Effector CD8-positive, alpha-beta T cell (primary cell): ENCODE results near the gene EPS15.
"Not testable (repeated sequence)": the region's sequence is repeated elsewhere in the genome, so short reads cannot be mapped to it uniquely, and the experiment has no call there.

Experiments
- DNase-seq: peaks from one replicate; lab custom pipeline; 2025; lab: John Stamatoyannopoulos, UW

The EPS15 gene

DNA sequence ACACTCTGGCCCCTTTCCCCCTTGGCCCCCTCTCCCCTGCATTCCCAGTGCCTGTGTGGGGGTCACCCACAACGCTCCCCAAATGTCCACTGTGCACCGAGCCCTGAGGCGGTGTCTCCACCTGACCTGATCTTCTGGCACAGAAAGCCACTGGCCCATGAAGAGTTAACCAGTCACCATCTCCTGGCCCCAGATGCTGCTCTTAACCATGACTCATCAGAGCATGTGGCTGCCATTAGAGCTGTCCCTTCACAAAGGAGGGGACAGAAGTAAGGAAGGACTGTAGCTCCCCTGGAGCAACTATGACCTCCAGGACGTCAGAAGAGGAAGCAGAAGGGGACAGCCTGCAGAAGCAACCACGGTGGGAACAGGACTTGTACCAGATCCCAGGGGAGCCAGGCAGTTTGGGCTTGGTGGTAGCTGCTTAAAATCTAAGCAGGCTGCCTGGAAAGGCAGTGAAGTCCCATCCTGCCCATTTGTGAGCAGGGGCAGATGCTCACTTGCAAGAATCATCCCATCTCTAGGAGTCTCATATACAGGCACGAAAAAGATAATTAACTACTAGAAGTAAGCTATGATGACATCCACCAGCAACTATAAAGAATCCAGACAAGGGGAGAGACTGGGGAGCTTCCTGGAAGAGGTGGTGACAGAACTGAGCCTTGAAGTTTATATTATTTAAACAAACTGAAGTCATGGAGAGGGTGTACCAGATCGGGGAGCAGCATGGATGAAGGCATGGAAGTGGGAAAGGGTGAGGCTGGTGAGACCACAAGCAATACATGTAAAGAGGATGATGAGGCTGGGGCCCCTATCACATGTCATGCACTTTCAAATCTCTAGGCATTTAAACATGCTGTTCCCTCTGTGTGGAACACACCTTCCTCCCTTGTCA is 187.6 kb downstream of the EPS15 start:
- no peak for DNase-seq

GRCh38 chr1:51330331-51331201 is 188.5 kb downstream of the EPS15 start, which contains the start of gene TTC39A:
TTC39A (minus strand) TSS chr1:51330562; CDS start chr1:51330477, 85 bp downstream.
- no peak for DNase-seq

GRCh38 chr1:51329443-51330325 is 189.4 kb downstream of the EPS15 start:
- no peak for DNase-seq

GRCh38 chr1:51328926-51329325 is 190.1 kb downstream of the EPS15 start:
- DNase-seq: no peak

DNA sequence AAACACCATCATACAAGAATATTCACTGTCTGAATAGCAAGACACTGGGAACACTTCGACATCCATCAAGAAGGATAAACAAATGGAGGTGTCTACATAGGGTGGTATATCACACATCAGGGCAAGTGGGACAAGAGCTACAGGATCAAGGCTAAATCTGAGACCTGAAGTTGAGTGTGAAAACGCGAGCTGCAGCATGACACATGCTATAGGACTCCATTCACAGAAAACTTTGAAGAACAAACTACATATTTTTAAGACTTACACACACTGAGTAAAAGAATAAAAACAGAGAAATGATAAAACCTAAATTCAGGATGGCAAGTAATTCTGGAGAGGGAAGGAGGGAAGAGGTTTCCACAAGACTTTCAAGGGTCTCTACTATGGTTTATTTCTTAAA is 190.8 kb downstream of the EPS15 start:
- no peak for DNase-seq

GRCh38 chr1:51327386-51327785 is 191.7 kb downstream of the EPS15 start:
- no peak for DNase-seq

- DNase-seq: no peak
Measured at GRCh38 chr1:51326839-51327238, 192.2 kb downstream of the EPS15 start.

DNA sequence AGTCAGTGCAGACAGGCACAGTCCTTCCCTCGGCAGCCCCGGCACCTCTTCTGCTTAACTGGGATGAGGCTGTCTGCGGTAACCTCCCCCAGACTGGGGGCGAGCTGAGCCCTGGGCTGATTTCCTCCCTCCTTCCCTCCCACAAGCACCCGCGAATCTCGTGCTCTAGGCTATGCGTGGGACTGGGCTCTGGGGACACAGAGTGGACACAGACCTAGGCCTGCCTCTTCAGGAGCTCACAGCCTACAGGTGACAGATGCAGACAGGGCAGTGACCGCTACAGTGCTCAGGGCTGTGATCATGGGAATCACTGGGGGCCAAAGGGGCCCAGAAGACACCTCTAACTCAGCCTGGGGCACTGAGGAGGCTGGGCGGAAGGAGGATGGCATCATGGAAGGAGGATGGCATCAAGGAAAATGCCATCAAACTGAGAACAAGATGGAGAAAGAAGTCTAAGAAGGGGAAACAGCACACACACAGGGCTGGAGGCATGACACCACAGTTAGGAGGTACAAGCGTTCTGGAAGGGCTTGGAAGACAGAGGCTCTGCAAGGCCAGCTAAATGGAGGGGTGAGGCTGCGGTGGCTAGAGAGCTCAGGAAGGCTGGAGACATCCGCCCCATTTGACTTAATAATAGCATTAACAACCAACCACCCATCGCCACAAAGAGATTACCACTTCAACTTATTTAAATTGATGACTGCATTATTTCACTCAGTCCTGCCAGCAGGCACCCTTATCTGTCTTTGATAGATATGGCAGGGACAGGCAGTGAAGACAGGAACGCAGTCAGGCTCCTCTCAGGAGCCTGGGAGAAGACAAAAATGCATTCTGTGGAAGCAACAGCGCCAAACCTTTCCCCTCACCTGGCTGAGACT is 192.9 kb downstream of the EPS15 start:
- DNase-seq: no peak

GRCh38 chr1:51325391-51325790 is 193.7 kb downstream of the EPS15 start:
- DNase-seq: no peak

GRCh38 chr1:51325011-51325385 is 194.1 kb downstream of the EPS15 start:
- DNase-seq: not testable (repeated sequence)

- no peak for DNase-seq
Measured at GRCh38 chr1:51324251-51325010, 194.6 kb downstream of the EPS15 start.

DNA sequence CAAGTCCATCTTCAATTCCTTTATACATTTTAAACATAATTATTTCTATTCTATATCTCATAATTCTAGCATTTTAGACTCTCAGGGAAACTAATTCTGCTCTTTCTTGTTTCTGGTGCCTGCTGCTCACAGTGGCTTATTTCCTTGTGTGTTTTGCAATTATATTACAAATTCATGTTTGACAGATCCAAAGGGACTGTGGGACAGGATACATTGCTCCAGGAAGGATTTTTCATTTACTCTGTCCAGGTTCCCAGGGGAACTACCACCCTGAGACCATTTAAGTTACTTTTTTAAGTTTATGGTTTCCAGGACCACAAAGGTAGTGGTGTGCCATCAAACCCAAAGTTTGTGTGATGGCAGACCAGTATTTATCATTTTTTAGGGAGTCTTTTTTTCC is 195.3 kb downstream of the EPS15 start:
- no peak for DNase-seq

DNA sequence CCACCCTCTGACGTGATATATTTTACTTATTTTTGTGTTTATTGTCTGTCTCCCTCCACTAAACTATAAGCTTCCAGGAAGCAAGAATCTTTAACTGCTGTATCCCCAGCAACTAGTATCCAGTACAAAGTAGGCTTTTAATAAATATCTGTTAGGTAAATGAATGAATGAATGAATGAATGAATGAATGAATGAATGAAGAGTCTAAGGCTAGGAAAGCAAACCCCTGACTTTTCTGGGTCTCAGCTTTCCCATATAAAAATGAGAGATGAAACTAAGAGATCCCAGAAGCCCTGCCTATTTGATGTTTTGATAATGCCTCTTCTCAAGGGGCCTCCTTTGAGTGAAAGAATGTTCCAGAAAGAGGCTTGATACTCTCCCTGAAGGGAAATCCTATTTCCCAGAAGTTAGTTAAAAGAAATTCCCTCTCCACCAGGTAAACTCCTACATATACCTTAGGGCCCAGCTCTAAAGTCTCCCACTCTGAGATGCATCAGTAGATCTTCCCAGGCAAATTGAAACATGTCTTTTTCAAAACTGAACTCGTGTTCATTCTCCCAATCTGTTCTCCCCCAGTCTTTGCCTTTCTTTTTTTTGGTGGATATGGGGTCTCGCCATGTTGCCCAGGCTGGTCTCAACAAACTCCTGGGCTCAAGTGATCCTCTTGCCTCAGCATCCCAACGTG is 196.5 kb downstream of the EPS15 start:
- no peak for DNase-seq

DNA sequence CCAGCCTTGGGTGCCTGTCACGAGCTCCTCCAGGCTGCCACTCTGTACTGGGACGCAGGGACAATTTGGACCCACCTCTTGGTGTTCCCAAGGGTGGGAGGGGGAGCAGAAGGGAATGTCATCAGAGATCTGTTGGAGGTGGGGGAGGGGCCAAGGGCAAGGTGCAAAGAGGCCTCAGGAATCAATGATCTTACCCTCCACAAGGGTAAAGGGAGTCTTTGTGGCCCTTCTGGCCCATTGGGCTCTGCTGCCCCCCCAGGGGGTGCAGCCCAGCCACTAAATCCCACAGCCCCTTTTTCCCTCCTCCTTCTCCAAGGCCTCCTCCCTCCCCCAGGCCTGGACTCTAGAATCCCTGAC is 197.2 kb downstream of the EPS15 start:
- no peak for DNase-seq

GRCh38 chr1:51320967-51321923 is 197.8 kb downstream of the EPS15 start:
- no peak for DNase-seq

DNA sequence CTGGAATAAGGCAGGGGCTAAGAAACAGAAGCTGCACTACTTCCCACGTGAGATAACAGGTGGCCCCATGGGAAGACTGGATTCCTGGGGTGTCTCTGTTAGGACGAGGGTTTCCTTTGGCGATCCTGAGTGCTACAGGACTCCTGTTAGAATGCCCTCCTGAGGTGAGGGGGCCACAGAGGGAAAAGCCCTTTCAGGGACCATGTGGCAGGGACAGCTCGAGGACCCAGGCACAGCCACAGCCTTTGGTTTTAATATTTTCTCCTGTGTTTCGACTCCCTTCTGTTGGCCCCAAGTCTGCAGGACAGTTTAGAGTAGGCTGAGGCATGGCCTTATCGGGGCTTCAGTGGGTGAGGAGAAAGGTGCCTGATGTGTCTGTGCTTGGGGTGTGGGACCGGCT is 201.3 kb downstream of the EPS15 start:
- DNase-seq: no peak

GRCh38 chr1:51316846-51317120 is 202.3 kb downstream of the EPS15 start:
- DNase-seq: no peak

GRCh38 chr1:51316113-51316845 is 202.8 kb downstream of the EPS15 start:
- no peak for DNase-seq
